ENCODE results near the gene RMND5A. TPM values are rescaled to one million over a fixed set of nuclear protein-coding genes. Genes with fewer than 3 reads are reported as not detected.

RMND5A gene
- total RNA-seq, 4 donors from 2014 or later, result 72.5 to 92.4 (median 85.8) TPM

DNA sequence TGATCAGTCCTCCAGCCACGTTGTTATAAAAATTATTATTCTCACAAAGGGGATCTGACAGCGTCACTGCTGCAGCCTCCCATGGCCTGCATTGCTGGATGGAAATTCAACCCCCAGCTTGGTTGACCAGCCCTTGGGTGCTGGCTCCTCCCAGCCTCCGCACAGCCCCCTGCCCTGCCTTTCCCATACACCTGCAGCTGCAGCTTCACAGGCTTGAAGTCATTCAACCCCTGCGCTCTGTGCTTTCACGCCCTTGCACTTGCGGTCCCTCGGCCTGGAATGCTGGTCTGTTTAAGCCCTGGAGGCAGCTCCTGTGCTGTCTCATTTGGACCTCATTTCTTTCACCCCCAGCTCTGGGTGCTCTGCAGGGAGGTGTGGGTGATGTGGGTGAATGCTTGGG is 71.5 kb downstream of the RMND5A start:
- 47 to 48% methylated on average over 7 of the region's 7 CpGs for WGBS, 2 donors

DNA sequence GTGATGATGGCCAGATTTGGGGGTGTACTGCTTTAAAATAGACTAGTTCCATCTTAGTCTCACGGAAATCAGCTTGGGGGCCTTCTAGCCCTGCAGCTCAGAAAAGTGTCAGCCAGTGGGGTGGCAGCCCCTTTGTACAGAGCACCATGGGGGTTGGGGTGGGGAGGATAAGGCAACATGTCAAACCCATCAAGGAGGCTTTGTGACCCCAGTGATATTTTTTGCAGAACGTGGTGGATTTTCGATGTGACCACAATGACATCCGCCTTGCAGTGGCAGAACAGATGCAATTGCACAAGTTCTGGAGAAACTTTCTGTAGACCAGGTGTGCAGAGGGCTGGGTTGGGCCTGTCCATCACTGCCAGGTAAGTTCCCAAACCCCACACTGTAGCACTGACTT is 73.7 kb downstream of the RMND5A start:
- intact Hi-C loops (cut with DNase I; ENCODE audit: low total_unique reads), result no loop called here
- TF ChIP-seq, protein P1, sequence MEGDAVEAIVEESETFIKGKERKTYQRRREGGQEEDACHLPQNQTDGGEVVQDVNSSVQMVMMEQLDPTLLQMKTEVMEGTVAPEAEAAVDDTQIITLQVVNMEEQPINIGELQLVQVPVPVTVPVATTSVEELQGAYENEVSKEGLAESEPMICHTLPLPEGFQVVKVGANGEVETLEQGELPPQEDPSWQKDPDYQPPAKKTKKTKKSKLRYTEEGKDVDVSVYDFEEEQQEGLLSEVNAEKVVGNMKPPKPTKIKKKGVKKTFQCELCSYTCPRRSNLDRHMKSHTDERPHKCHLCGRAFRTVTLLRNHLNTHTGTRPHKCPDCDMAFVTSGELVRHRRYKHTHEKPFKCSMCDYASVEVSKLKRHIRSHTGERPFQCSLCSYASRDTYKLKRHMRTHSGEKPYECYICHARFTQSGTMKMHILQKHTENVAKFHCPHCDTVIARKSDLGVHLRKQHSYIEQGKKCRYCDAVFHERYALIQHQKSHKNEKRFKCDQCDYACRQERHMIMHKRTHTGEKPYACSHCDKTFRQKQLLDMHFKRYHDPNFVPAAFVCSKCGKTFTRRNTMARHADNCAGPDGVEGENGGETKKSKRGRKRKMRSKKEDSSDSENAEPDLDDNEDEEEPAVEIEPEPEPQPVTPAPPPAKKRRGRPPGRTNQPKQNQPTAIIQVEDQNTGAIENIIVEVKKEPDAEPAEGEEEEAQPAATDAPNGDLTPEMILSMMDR (IDR thresholded peaks at IDR 0.05), result no peak
- no peak for TF ChIP-seq POLR2A (IDR thresholded peaks at IDR 0.05)
- 77 to 83% methylated on average over 4 of the region's 4 CpGs for WGBS, 2 donors
- H3K4me3 ChIP-seq (ENCODE audit: low read depth, poor library complexity, severe bottlenecking), result no peak overlapping the region
- DNase-seq (ENCODE audit: low spot score in 2 of 2), result no peak

More for the DNA sequence above, 71.5 kb downstream of the RMND5A start:
- H3K4me3 ChIP-seq (ENCODE audit: low read depth, poor library complexity, severe bottlenecking), result no peak overlapping the region
- no peak for DNase-seq (ENCODE audit: low spot score in 2 of 2)
- TF ChIP-seq, protein P1 (IDR thresholded peaks at IDR 0.05), result no peak
- TF ChIP-seq POLR2A (IDR thresholded peaks at IDR 0.05), result no peak
- intact Hi-C loops (cut with DNase I; ENCODE audit: low total_unique reads), result no loop called here

DNA sequence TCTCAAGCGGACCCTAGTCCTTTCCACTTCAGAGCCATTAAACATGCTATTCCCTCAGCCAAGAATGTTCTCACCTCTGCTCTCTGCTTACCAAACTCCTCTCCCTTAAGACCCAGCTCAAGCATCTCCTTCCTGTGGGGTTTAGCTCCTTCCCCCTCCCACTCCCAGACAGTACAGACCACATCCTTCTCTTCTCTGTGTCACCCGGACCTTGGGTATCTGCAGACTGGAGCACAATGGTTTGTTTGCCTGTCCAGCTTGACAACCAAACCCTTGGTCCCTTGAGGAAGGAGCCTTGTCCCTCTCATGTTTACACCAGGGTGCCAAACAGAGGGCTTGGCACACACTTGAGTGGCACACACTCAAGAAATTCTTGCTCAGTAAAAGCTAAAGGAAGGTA is 74.8 kb downstream of the RMND5A start:
- intact Hi-C loops (cut with DNase I; ENCODE audit: low total_unique reads), result no loop called here
- no peak for TF ChIP-seq POLR2A (IDR thresholded peaks at IDR 0.05)
- TF ChIP-seq, protein P1 (IDR thresholded peaks at IDR 0.05), result no peak
- H3K4me3 ChIP-seq (ENCODE audit: low read depth, poor library complexity, severe bottlenecking), result no peak overlapping the region
- 85 to 87% methylated on average over 2 of the region's 2 CpGs for WGBS, 2 donors
- no peak for DNase-seq (ENCODE audit: low spot score in 2 of 2)

DNA sequence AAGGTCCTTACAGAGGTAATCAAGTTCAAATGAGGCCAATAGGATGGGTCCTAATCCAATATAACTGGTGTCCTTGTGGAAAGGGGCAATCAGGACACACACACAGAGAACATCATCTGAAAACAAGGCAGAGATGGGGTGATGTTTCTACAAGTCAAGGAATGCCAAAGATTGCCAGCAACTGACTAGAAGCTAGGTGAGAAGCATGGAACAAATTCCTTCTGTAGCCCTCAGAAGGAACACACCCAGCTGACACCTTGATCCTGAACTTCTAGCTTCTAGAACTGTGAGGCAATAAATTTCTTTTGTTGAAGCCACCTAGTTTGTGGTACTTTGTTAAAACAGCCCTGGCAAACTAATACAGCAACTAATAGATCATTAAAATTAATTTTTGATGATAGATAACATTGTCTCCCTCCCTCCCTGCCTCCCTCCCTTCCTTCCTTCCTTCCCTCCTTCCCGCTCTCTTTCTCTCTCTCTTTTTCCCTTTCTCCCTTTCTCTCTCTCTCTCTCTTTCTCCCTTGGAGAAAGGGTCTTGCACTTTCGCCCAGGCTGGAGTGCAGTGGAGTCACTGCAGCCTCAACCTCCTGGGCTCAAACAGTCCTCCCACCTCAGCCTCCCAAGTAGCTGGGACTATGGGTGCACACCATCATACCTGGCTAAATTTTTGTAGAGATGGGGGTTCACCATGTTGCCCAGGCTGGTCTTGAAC is 80.9 kb downstream of the RMND5A start:
- intact Hi-C loops (cut with DNase I; ENCODE audit: low total_unique reads), result no loop called here
- H3K4me3 ChIP-seq (ENCODE audit: low read depth, poor library complexity, severe bottlenecking), result no peak overlapping the region
- TF ChIP-seq, protein P1 (IDR thresholded peaks at IDR 0.05), result no peak
- TF ChIP-seq POLR2A (IDR thresholded peaks at IDR 0.05), result no peak
- WGBS, 2 donors, result 80 to 90% methylated on average over 2 of the region's 2 CpGs
- no peak for DNase-seq (ENCODE audit: low spot score in 2 of 2)

DNA sequence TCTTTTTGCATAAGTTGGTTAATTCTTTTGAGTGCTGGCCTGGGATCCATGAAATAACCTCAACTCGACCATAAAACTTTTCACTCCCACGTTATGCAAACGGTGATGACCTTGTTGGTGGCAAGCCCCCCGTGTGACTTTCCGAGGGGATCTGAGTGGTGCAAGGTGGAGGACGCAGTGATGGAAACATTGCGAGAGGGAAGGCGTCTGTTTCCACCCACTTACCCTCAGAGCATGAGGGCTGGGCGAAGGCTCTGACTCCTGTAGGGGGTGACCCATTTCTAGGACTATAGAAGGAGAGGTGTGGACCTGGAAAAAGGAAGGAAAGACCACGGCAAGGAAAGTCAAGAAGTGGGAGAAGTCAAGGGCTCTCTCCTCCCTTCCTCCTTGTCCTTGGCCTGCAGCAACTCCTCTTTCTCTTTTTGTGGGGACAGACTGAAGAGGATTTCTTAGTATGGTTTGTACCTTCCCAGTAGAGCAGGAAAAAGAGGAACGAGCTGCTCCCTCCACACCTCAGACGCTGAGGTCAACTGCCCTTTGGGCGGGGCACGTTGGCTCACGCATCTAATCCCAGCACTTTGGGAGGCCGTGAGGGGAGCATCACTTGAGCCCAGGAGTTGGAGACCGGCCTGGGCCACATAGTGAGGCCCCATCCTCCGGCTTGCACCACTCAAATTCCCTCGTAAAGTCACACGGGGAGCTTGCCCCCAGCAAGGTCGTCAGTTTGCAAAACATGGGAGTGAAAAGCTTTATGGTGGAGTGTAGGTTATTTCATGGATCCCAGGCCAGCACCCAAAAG is 86.2 kb downstream of the RMND5A start:
- WGBS, 2 donors, result 84 to 85% methylated on average over 21 of the region's 21 CpGs
- DNase-seq (ENCODE audit: low spot score in 2 of 2), result no peak
- no peak for TF ChIP-seq POLR2A (IDR thresholded peaks at IDR 0.05)
- TF ChIP-seq, protein P1 (IDR thresholded peaks at IDR 0.05), result no peak
- intact Hi-C loops (cut with DNase I; ENCODE audit: low total_unique reads), result no loop called here
- H3K4me3 ChIP-seq (ENCODE audit: low read depth, poor library complexity, severe bottlenecking), result no peak overlapping the region
